Panc1 (cell line): Measurements from ENCODE around the gene ACCS. TPM values are rescaled to one million over a fixed set of nuclear protein-coding genes. Genes with fewer than 3 reads are reported as not detected.

Source experiments
- ATAC-seq: fragments of 200-7000 bp; cut with Tn5 transposase; 2 replicates; pipeline ENCODE4 v1.9.1; 2020; ENCODE audit warnings: mild to moderate bottlenecking, moderate library complexity
- BruUV-seq: library from RNA; stranded (reverse); fragments of 400-500 nt; replicated peaks from 2 replicates; lab custom pipeline; 2021; lab: Mats Ljungman, UMichigan
- CTCF ChIA-PET: fragments of 300-600 bp; sonication (Branson Sonifier 250); formaldehyde crosslinking; loops from one replicate; lab custom pipeline; 2022; ENCODE audit warnings: antibody characterized with exemption; lab: Charles Lee
- POLR2A ChIA-PET: fragments of 300-600 bp; sonication (Branson Sonifier 250); formaldehyde crosslinking; loops from one replicate; lab custom pipeline; 2022; ENCODE audit warnings: antibody characterized with exemption; lab: Charles Lee
- DNase-seq: peaks from one replicate; pipeline ENCODE4 v3.0.0-alpha.2; 2010; ENCODE audit warnings: low read depth, low spot score
- H3K27ac ChIP-seq: 2 replicates; pipeline ENCODE4 v1.5.1; 2011; ENCODE audit warnings: mild to moderate bottlenecking, low read length, inconsistent platforms
- H3K27me3 ChIP-seq: fragments of 200-500 bp; sonication (Bioruptor generic); 2 replicates; pipeline ENCODE4 v1.6.0; 2014; ENCODE audit warnings: low read length, inconsistent platforms; ENCODE audit not compliant: control insufficient read depth, insufficient read depth
- H3K36me3 ChIP-seq: fragments of 200-500 bp; sonication (Bioruptor generic); 2 replicates; pipeline ENCODE4 v1.5.1; 2014; ENCODE audit warnings: inconsistent platforms, mild to moderate bottlenecking, low read length, moderate library complexity; ENCODE audit not compliant: control insufficient read depth, insufficient read depth
- H3K4me1 ChIP-seq: 2 replicates; pipeline ENCODE4 v1.5.1; 2011; ENCODE audit warnings: inconsistent platforms, mild to moderate bottlenecking, low read length, moderate library complexity; ENCODE audit not compliant: control insufficient read depth, insufficient read depth
- H3K4me3 ChIP-seq, 2 experiments: 2 replicates each; pipeline ENCODE4 v1.5.1; 2011 to 2012; ENCODE audit warnings: low read depth in 2 of 2, low read length in 2 of 2, mild to moderate bottlenecking in 2 of 2, inconsistent platforms in 1 of 2, moderate library complexity in 1 of 2
- H3K9me3 ChIP-seq: fragments of 200-500 bp; sonication (Bioruptor generic); 2 replicates; pipeline ENCODE4 v1.5.1; 2014; ENCODE audit warnings: low read depth, mild to moderate bottlenecking, inconsistent platforms, low read length, moderate library complexity; ENCODE audit not compliant: control insufficient read depth, insufficient read depth
- CTCF ChIP-seq: fragments of 450-650 bp; IDR thresholded peaks from 2 replicates; pipeline ENCODE4 v1.5.1; 2017; ENCODE audit warnings: mild to moderate bottlenecking
- POLR2AphosphoS5 ChIP-seq: IDR thresholded peaks from 2 replicates; pipeline ENCODE4 v1.6.1; 2012; ENCODE audit warnings: mild to moderate bottlenecking, low read depth, low read length, moderate library complexity
- REST ChIP-seq, 2 experiments: IDR thresholded peaks; 2 replicates each; pipeline ENCODE4 v1.6.1; 2011 to 2012; ENCODE audit warnings: low read depth in 2 of 2, control low read depth in 1 of 2, low read length in 1 of 2, mild to moderate bottlenecking in 1 of 2, moderate library complexity in 1 of 2; ENCODE audit not compliant: insufficient read depth in 1 of 2
- SIN3A ChIP-seq: IDR thresholded peaks from 2 replicates; pipeline ENCODE4 v1.6.1; 2012; ENCODE audit warnings: low read depth, mild to moderate bottlenecking, low read length, moderate library complexity, borderline replicate concordance; ENCODE audit not compliant: insufficient read depth
- TCF7L2 ChIP-seq: IDR thresholded peaks from 2 replicates; pipeline ENCODE4 v1.6.1; 2011; ENCODE audit warnings: mild to moderate bottlenecking, low read depth, low read length, inconsistent platforms
- in situ Hi-C: cut with HindIII; loops from 2 replicates; pipeline ENCODE4 v1.10.0; 2016; ENCODE audit warnings: low sequenced_read_pairs, low pct_unique_long_range_greater_than_20kb
- intact Hi-C: fragments of 100-400 bp; cut with micrococcal nuclease; formaldehyde crosslinking; loops from one replicate; pipeline ENCODE4 v1.10.0; 2022; ENCODE audit not compliant: unreplicated experiment
- total RNA-seq: library from RNA; stranded (reverse); gene quantifications from one replicate; pipeline ENCODE4 v1.2.1, GENCODE V29; 2021; ENCODE audit not compliant: unreplicated experiment

Gene ACCS
- total RNA-seq, 1 experiment from 2014 or later, result 38.0 TPM

GRCh38 chr11:44025727-44026126 is 40.3 kb upstream of the ACCS start:
- Histone ChIP-seq H3K27ac (no peak overlapping the region), H3K9me3 (peaks cover 7% of the 10 kb centered on the region), H3K36me3 (no peaks in the 10 kb centered on the region), H3K4me1 (no peaks in the 10 kb centered on the region), H3K4me3 (no peak overlapping the region), H3K27me3 (no peaks in the 10 kb centered on the region)
- CTCF ChIA-PET, result no interaction called here
- no TSS peak for BruUV-seq
- TF ChIP-seq REST (IDR thresholded peaks at IDR 0.05; ENCODE audit: insufficient read depth in 1 of 2, low read depth in 2 of 2, low read length in 1 of 2) (no peak), SIN3A (no peak), CTCF (no peak), TCF7L2 (no peak), POLR2AphosphoS5 (no peak)
- in situ Hi-C loops (no loop called here), intact Hi-C loops (no loop called here)
- DNase-seq, result no peak
- no peak for ATAC-seq
- POLR2A ChIA-PET, result no interaction called here

- Histone ChIP-seq H3K27ac (no peak overlapping the region), H3K36me3 (no peaks in the 10 kb centered on the region), H3K9me3 (peaks cover 7% of the 10 kb centered on the region), H3K4me1 (no peaks in the 10 kb centered on the region), H3K27me3 (no peaks in the 10 kb centered on the region), H3K4me3 (no peak overlapping the region)
- no peak for DNase-seq
- no peak for TF ChIP-seq REST (IDR thresholded peaks at IDR 0.05; ENCODE audit: insufficient read depth in 1 of 2, low read depth in 2 of 2, low read length in 1 of 2)
- no peak for TF ChIP-seq POLR2AphosphoS5
- TF ChIP-seq SIN3A, result no peak
- TF ChIP-seq TCF7L2, result no peak
- no peak for TF ChIP-seq CTCF
- ChIA-PET CTCF (no interaction called here), POLR2A (no interaction called here)
- BruUV-seq, result no TSS peak
- in situ Hi-C loops (no loop called here), intact Hi-C loops (no loop called here)
- ATAC-seq, result no peak
Measured at GRCh38 chr11:44028401-44028800, 37.7 kb upstream of the ACCS start.
